NCI-H748 (cell line): ENCODE data around the gene LRRC3.

Experiments
- DNase-seq: peaks from one replicate; lab custom pipeline; 2025; ENCODE audit not compliant: unreplicated experiment; lab: John Stamatoyannopoulos, UW

LRRC3 gene

GRCh38 chr21:44510109-44510507, 54.8 kb downstream of the LRRC3 start:
- DNase-seq: no peak

GRCh38 chr21:44510508-44511218, 55.4 kb downstream of the LRRC3 start:
- peak; percentile 81 for DNase-seq

- no peak for DNase-seq
Observed at GRCh38 chr21:44511219-44511937, 56.1 kb downstream of the LRRC3 start.
